HT-29 (cell line): Measurements from ENCODE around the gene PCK1. TPM values are rescaled to one million over a fixed set of nuclear protein-coding genes. Genes with fewer than 3 reads are reported as not detected.

ENCODE experiments used
- DNase-seq: peaks from one replicate; pipeline ENCODE4 v3.0.0-alpha.2; 2015; ENCODE audit warnings: low spot score
- total RNA-seq: library from RNA; depleted of rRNA; stranded (reverse); fragments of >200 nt; shearing (Covaris generic); gene quantifications from 2 replicates; pipeline ENCODE4 v1.2.3, GENCODE V29; 2014

PCK1 gene
- total RNA-seq, 1 experiment from 2014 or later, result 1.9 TPM

GRCh38 chr20:57536120-57536708 is 24.7 kb upstream of the PCK1 start:
- DNase-seq, result no peak

DNA sequence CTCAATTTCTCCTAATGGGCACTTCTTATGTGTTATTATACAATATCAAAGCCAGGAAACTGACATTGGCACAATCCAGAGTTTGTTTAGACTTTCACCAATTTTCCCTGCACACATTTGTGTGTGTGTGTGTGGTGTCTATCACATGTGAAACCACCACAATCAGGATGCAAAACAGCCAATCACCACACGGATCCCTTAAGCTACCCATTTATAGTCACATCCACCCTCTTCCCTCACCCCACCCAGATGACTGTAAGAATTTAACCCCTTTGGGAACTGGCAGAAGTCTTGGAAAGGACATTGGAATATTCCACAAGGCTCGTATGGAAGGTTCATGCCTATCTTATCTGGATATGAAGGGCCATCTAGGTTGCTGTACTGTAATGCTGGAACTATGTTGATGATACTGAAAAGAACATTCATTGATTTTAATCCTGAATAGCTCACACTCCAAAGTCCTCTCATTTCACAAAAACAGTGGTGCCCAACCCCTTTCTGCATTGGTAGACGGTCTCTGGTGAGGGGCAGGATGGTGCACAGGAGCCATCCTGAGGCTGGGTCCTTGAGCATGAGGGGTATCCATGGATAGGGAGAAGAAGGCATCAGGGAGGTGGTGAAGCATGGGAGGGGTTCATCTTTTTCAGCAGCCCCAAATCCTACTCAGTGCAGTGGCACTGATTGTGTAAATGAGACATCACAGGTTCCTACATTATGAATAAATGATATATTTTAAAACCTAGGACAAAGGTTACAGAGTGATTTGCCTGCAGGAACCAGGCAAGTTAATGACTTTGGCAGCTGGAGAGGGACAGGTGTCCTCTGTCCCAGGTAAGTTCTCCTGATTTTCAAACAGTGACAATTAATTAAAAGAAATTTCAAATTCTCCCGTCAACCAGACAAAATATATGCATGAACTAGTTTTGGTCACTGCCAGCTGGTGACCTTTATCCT is 23.9 kb upstream of the PCK1 start:
- no peak for DNase-seq

DNA sequence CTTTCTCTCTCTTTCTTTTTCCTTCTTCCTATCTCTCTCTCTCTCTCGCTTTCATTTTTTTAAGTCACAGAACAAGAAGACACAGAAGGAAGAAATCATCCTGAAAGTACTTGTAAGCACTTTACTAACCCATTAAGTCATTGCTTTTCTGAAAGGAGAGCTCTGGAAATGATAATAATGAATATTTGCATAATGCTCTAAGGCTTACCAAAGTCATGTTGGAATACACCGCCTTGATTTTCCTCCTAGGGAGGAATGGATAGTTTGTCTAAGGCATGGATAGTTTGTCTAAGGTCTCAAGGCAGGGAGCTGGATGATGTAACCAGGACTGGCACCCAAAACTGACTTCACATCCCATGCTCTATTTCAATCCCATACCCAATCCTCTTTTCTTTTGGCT is 23.1 kb upstream of the PCK1 start:
- DNase-seq, result no peak

GRCh38 chr20:57539889-57540288 is 21.0 kb upstream of the PCK1 start:
- DNase-seq, result no peak

DNA sequence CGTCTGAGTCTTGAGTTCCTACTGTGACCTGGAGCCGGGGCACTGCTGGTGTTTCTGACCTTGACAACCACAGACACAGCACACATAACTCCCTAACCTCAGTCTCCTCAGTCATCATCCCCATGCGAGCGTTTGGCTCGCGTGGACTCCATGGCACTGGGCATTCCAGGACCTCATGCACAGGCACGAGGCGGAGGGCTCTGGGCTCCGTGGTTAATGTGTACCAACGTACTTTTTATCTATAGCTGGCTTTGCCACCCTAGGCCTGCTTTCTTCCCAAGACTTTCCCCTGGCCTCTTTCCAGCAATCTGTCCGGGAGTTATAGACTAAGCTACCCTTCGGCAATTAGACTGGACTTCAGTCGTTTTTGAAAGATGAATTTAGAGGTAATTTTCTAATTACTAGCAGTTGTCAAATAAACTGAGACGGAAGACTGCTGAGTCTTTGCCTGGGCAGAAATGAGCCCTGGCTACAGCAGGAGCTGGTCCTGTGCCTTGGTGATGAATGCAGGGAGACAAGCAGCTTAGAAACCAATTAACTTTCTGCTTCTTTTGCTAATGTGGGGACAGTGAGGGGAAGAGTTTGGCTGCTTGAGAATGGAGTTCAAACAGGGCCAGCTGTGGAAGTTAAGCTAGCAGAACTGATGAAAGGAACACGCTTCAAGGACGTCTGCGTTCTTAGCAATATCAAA is 19.9 kb upstream of the PCK1 start:
- no peak for DNase-seq

GRCh38 chr20:57543754-57544153 is 17.2 kb upstream of the PCK1 start:
- no peak for DNase-seq

GRCh38 chr20:57544838-57545564 is 15.9 kb upstream of the PCK1 start:
- DNase-seq, result no peak

DNA sequence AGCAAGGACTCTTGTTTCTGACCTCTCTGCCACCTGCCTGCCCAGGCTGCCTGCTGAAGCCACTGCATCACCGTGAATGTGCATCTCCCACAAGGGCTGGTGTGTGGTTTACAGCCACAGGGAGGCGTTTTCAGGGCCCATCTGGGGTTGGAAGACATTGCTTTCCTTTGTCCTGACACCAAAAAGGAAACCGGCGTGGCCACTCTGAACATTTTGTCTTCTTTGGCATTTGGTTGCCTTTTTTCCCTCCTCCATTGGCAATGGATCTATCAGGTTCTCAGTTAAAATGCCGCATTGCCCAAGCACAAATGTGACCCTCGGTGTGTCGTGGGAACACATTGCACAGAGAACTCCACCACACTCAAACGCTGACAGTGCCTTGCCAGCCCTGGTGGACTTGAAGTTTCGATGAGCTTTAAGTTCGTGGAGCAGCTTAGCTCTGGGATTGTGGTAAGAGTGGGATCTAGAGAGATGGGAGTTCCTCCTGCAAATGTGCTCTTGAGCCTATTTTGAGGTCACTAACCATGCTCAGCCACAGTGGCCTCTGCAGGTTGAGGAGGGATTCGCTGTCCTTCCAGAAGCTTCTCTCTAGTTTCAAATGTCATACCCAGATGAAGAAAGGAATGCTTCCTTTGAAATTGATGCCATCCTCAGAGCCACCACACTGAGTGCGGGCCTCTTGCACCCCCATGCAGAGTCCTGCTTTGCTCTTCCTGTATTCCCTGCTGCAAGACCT is 14.8 kb upstream of the PCK1 start:
- DNase-seq, result no peak

- DNase-seq, result no peak
Measured at GRCh38 chr20:57546956-57547649, 13.8 kb upstream of the PCK1 start.

DNA sequence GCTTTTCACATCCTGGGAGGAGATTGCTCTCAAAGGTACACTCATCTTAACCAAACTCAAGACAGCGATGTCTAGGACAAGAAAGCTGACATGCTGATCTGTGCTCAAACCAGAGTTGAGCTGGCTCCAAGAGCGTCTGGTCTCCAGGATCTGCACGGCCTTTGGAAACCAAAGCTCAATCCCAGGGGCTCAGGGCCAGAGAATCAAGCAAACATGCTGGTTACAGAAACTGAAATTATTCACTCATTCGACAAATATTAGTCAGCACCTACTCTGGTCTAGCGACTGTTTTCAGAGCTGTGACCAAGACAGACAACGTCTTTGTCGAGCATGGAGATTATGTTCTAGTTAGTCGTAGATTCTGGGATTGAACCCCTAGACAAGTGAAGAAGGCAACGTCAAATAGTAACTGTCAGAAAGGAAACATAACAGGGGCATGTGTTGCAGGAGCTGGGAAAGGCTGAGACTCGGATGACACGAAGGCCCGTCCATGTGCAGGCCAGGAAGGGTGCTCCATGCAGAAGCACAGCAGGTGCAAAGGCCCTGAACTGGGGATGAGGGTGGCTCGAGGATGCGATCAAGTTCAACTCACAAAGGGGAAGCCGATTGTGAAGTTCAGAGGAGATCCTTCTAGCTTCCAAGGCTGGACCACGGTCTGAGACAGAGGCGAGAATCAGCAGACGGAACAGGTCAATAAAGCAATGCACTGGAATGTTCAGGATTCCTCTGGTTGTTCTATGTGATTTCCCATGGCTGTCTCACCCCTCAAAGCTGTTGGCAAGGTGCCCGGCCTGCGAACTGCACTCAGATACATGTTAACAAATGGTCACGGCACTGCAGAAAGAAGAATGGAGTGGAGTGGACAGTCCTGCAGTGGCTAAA is 12.5 kb upstream of the PCK1 start:
- no peak for DNase-seq

DNA sequence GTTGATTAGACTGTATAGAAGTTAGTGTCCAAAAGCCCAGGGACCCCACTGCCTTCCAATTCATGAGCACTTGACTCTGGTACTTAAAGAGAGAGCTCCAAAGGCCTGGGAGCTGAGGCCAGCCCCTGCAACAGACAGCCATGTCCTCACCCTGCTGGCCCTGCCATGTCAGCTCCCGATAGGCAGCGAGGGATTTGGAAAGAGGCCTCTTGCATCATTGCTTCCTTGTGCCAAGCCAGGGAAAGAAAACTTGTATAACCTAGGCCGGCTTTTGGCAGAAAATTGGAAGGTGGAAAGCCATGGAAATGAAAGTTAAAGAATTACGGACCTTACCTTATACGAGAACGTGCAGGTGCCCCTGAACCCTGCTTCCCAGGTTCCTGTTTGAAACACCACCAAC is 8.4 kb upstream of the PCK1 start:
- no peak for DNase-seq

- DNase-seq, result no peak
Measured at GRCh38 chr20:57553376-57554018, 7.4 kb upstream of the PCK1 start.

DNA sequence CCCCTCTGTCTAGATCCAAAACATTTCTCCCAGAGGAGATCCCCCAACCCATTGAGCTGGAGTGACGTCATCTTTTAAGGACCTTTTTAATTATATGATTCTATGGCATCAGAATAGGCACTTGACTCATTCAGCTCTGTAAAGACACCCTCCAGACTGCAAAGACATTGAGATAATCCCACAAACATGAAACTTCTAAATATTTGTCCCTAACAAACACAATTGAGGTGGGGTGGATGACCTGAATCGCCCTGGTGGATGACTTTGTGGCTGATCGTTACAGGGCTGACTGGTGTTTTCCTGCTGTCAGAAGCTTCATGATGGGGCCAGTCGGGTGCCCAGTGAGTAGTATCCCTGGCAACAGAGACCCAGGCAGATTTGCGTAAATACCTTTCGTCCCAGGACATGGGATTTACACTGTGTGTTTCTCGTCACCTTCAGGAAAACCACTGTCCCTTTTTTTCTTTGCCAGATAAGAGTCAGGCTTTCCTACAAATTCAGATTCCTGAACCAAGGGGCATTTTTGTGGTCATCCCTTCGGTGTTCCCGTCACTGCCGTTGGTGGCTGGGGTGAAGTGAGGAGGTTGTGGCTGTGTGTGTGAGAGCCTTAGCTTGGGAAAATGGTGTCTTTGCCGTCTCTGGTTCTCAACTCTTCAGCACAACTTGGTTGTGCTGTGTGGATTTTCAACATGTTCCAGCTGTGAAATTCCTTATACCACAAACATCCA is 5.3 kb upstream of the PCK1 start:
- DNase-seq, result no peak

GRCh38 chr20:57556980-57557274 is 4.0 kb upstream of the PCK1 start:
- no peak for DNase-seq

DNA sequence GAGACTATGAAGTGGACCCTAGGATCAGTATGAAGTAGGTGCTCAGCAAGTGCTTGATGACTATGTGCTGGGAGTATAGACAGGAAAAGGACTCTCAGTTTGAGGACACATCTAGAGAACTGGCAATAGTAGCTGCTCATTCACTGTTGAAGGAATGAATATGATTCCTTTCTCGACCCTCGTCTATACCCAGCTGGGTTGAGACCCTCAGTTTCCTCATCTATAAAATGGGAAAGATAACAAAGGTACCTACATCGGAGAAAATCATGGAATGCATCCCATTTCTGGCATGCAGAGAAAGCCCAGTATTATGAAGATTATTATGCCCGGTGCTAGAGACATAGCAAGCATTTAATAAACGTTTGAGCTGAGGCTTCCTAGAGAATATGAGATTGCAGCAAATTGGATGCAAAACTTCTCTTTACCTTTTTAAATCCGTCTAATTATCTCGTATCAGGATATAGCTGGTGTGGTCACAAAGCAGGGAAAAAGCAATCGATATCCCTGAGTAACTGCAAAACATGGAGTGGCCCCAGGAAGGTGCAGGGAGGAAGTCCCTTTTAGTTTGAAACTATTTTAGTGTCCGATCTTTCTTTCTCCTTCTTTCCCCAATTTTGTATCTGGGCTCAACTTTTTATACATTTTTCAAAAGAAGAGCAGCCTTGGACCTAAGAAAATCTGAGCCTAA is 2.8 kb upstream of the PCK1 start:
- DNase-seq, result no peak

GRCh38 chr20:57558614-57559288 is 2.2 kb upstream of the PCK1 start:
- peak; percentile 29 for DNase-seq

- no peak for DNase-seq
Measured at GRCh38 chr20:57559289-57559634, 1.6 kb upstream of the PCK1 start.
